Measurements from ENCODE around the gene CEP57L1.
"Not testable (repeated sequence)": the region's sequence is repeated elsewhere in the genome, so short reads cannot be mapped to it uniquely, and the experiment has no call there.

Gene CEP57L1

DNA sequence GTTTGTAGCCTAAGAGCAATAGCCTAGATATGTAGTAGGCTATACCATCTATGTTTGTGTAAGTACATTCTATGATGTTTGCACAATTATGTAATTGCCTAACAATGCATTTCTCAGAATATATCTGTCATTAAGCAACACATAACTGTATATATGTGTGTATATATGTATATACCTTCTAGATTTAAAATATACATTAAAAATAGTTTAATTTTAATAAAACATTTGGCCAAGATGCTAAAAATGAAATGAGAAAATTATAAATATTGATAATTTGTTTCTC is 21.2 kb upstream of the CEP57L1 start:
- DNase-seq, result no peak

- DNase-seq, result peak; percentile 66
These were observed 19.4 kb upstream of the CEP57L1 start for GRCh38 chr6:109075934-109076333.

GRCh38 chr6:109076377-109076776 is 18.9 kb upstream of the CEP57L1 start:
- no peak for DNase-seq

GRCh38 chr6:109079981-109080380 is 15.3 kb upstream of the CEP57L1 start:
- no peak for DNase-seq

- no peak for DNase-seq
These were observed 14.3 kb upstream of the CEP57L1 start for GRCh38 chr6:109081026-109081425.

- no peak for DNase-seq
These were observed 13.7 kb upstream of the CEP57L1 start for GRCh38 chr6:109081516-109082187.

GRCh38 chr6:109082188-109082577 is 13.1 kb upstream of the CEP57L1 start:
- DNase-seq, result no peak

GRCh38 chr6:109083657-109084056 is 11.7 kb upstream of the CEP57L1 start:
- DNase-seq, result no peak

GRCh38 chr6:109084146-109084545 is 11.2 kb upstream of the CEP57L1 start:
- not testable (repeated sequence) for DNase-seq

- DNase-seq, result no peak
These were observed 7.5 kb upstream of the CEP57L1 start for GRCh38 chr6:109087661-109088264.

DNA sequence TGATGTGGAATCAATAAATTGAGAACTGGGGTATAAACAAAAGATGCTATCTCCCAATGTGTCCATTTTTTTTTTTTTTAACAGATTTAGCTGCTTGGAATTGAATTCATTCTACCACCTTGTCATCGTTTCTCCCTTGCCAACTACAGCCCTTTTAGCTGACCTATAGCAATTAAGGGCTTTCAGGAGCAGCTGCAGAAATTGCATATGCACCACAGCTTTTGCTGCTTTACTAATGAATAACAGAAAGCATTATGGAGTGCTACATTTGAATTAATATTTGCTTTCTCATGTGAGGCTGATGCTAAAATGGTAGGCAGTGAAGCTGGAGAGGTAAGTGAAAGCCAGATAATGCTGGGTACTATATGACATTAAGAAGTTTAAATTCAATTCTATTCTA is 6.3 kb upstream of the CEP57L1 start:
- no peak for DNase-seq

- DNase-seq, result no peak
These were observed 3.8 kb upstream of the CEP57L1 start for GRCh38 chr6:109091314-109092024.

DNA sequence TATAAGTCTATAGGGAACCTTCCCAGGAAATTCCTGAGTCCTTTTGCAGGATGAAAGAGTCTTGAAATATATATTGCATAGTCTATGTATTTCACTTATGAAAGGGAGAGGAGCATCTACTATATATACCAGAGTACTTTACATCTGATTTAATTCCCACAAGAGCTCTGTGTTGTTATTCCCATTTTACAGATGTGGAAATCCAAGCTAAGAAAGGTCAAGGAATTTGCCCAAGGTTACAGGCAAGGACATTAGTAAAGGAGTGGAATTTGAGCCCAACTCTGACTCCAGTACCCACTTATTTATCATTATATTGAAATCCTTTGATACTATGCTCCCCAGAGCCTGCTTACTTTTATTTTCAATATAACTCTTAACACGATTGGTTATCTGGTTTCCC is 3.2 kb upstream of the CEP57L1 start:
- DNase-seq, result no peak

GRCh38 chr6:109093732-109094415 is 1.4 kb upstream of the CEP57L1 start:
- no peak for DNase-seq

DNA sequence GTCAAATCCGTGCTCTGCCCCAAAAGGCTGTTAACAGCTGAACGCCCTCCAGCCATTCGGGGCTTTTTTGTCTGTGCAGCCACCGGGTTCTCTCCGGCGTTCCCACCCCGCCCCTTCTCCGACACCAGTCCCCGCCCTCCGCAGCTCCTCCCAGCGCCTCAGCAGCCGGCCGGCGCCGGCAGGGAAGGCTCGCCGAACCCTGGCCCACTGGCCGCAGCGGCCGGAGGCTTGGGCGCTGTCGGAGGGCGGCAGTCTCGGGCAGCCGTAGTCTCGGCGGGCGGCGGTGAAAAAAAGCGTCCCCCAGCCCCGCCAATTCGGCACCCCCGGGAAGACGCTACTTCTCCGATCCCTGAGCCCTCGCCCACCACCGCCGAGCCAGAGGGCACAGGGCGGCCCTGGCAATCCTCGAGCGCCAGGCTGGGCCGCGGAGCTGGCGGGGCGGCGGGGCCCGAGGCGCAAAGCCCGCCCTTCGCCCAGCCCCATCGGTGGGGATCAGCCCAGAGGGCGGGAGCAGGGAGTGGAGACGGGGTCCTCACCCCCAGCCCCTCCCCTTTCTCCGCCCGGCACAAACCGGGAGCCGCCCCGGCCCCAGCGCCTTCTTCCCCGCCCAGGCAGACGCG is 781 bp upstream of the CEP57L1 start, which contains the start of gene SESN1:
TSS of gene SESN1 (minus strand) at position 431 of the 620 bp plus-strand sequence. CDS start 773 bp downstream, outside the sequence.
- peak; percentile 99 for DNase-seq

DNA sequence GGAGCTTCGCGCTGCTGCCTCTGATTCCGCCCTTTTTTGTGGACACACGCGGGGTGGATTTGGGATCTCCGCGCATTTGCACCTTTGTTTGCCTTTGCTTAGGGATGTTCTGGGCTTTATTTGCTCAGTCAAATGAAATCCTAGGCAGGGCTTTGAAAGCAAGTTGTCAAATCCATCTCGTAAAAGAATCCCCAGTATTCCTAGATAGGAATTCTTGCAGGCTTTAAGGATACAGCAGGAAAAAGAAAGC is 453 bp downstream of the CEP57L1 start:
- no peak for DNase-seq

DNA sequence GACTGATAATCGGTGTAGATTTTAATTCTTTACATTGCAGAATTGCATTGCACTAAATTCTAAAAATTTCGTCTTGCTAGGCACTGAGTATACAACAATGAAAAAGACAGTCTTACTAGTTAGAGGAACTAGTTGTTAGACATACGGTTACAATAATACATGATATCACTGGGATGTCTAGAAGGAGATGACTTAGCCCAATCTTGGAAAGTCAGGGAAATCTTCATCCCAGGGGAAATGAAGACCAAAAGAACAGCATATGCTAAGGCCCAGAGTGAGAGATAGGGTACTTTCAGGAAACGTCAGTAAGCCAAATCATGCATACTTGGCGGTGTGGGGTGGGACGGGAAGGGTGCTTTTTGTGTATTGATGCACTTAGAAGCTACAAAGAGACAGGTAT is 901 bp downstream of the CEP57L1 start:
- DNase-seq, result peak; percentile 8

DNA sequence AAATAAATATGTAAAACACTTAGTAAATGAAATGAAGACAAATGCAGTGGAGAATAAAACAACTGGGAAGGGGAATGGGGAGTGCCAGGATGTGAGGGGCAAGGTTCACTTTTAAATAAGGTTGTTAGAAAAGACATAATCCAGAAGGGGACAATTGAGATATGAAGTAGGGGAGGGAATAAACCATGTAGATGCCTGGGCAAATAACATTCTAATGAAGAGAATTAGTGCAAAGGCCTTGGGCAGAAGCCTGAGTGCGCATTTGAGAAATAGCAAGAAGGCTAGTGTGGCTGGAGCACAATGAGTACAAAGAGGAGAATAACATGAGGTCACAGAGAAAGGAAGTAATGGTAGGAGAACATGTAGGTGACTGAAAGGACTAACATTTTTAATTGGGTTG is 2.4 kb downstream of the CEP57L1 start:
- DNase-seq, result no peak

DNA sequence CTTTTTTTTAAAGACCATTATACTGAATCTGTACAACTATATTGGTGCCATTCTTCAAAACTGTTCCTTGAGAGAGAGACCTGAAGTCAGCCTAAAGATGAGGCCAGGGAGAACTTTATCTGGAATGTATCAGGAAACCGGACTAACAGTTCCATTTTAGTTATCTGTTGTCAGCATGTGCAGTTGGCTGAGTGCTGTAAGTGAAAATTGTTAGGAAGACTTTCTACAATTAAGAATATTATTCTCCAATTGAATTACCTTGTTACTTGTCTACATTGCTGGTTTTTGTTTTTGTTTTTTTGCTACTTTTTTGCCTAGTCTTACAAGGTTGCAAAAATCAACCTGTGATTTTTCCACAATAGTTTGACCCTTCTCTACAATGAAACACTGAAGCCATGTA is 7.5 kb downstream of the CEP57L1 start:
- no peak for DNase-seq

GRCh38 chr6:109103942-109104341 is 8.6 kb downstream of the CEP57L1 start:
- no peak for DNase-seq

- DNase-seq, result no peak
These were observed 9.2 kb downstream of the CEP57L1 start for GRCh38 chr6:109104512-109104911.

DNA sequence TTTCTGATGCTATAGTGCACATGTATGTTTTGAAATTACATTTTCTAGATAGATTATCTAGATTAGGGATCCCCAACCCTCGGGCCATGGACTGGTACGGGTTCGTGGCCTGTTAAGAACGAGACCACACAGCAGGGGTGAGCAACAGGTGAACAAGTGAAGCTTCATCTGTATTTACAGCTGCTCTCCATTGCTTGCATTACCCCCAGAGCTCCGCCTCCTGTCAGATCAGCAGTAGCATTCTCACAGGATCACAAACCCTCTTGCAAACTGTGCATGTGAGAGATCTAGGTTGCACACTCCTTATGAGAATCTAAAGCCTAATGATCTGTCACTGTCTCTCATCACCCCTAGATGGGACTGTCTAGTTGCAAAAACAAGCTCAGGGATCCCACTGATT is 10.4 kb downstream of the CEP57L1 start:
- no peak for DNase-seq

- not testable (repeated sequence) for DNase-seq
These were observed 14.4 kb downstream of the CEP57L1 start for GRCh38 chr6:109109663-109110062.
